SH-SY5Y (cell line): ENCODE results near the gene CALML5.

Experiments
- GATA2 ChIP-seq: IDR thresholded peaks from 2 replicates; pipeline ENCODE4 v1.6.1; 2011; ENCODE audit warnings: mild to moderate bottlenecking, low read depth, low read length
- GATA3 ChIP-seq: IDR thresholded peaks from 2 replicates; pipeline ENCODE4 v1.6.1; 2011; ENCODE audit warnings: low read depth, mild to moderate bottlenecking, low read length, moderate library complexity

DNA sequence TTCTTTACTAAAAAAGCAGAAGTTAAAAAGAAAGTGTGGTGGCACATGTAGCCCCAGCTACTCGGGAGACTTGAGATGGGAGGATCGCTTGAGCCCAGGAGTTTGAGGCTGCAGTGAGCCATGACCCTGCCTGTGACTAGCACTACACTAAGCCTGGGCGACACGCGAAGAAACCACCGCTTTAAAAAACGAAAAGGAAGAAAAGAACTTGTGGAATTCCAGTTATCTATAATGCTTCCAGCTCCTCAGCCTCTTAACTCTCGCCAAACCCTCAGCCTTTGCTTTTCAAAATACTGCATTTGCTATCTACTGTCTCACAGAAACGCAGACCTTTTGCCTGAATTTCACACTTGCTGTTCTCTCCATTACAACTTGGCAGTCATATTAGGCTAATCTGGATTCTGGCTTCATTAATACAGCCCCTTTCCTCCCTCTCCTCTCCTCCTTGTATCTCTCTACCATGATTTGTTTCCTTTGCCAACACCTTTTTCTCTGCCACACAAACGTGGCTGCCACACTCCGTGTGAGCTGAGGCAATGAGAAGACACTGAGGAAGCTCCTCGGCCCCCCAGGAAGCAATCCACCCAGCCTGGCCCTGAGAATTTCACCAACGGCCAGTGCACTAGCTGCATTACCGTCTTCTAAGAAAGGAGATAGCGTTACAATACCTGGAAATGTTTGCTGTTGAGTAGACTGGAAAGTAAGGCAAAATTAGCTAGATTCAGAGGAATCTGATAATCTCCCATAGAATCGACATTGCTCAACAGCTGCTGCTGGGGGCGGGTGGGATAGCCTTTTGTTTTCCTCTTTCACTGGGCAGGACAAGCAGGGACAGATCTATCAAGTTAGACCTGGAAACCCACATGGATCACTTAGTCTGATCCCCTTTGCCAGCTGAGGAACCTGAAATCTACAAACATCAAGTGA lies 37.2 kb downstream of the CALML5 start:
- TF ChIP-seq GATA2, result no peak
- TF ChIP-seq GATA3, result no peak
